LNCAP (cell line): Measurements from ENCODE around the gene CRYBG2.
A peak's percentile ranks its signal among the peaks of the same experiment; 100 is the strongest.

ENCODE experiments used
- TF ChIP-seq, protein P1 (sequence below): fragments of 450-650 bp; IDR thresholded peaks from 2 replicates; pipeline ENCODE4 v1.5.1; 2017; ENCODE audit warnings: mild to moderate bottlenecking

Gene CRYBG2

GRCh38 chr1:26275580-26276431 lies 78.1 kb downstream of the CRYBG2 start:
- TF ChIP-seq, protein P1, sequence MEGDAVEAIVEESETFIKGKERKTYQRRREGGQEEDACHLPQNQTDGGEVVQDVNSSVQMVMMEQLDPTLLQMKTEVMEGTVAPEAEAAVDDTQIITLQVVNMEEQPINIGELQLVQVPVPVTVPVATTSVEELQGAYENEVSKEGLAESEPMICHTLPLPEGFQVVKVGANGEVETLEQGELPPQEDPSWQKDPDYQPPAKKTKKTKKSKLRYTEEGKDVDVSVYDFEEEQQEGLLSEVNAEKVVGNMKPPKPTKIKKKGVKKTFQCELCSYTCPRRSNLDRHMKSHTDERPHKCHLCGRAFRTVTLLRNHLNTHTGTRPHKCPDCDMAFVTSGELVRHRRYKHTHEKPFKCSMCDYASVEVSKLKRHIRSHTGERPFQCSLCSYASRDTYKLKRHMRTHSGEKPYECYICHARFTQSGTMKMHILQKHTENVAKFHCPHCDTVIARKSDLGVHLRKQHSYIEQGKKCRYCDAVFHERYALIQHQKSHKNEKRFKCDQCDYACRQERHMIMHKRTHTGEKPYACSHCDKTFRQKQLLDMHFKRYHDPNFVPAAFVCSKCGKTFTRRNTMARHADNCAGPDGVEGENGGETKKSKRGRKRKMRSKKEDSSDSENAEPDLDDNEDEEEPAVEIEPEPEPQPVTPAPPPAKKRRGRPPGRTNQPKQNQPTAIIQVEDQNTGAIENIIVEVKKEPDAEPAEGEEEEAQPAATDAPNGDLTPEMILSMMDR: peak; percentile 69

DNA sequence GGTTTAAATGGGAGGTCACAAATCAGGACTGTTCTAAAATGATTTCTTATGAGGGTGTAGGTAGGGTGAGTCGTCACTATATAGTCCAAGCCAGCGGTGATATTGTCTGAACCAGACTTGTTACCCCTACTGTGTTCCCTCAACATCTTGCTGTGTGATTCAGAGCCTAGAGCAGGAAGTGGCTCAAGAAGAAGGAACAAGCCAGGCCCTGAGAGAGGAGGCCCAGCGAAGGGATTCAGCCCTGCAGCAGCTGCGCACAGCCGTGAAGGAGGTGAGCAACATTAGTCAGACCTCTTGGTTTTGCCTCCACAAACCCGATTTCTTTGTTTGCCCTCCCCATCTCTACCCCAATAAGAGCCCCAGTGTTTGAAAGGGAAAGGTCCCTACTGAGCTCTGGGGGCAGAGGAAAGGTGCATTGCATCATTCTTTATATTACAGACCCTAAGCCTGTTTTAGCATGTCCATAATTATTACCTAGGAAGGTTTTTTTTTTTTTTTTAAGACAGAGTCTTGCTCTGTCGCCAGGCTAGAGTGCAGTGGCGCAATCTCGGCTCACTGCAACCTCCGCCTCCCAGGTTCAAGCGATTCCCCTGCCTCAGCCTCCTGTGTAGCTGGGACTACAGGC lies 79.0 kb downstream of the CRYBG2 start:
- TF ChIP-seq, protein P1: no peak
